SJCRH30 (cell line): Measurements from ENCODE around the gene ALOX15B. TPM values are rescaled to one million over a fixed set of nuclear protein-coding genes. Genes with fewer than 3 reads are reported as not detected.

Experiments
- DNase-seq, 2 experiments: peaks; one replicate each; pipeline ENCODE4 v3.0.0-alpha.2; 2015 to 2020
- H3K27ac ChIP-seq: fragments of 250-450 bp; sonication (Bioruptor Pico); 2 replicates; pipeline ENCODE4 v1.5.1; 2020; ENCODE audit warnings: mild to moderate bottlenecking, moderate library complexity
- H3K27me3 ChIP-seq: fragments of 250-450 bp; sonication (Bioruptor Pico); 2 replicates; pipeline ENCODE4 v1.5.1; 2020; ENCODE audit warnings: mild to moderate bottlenecking, moderate library complexity
- H3K36me3 ChIP-seq: fragments of 250-450 bp; sonication (Bioruptor Pico); 2 replicates; pipeline ENCODE4 v1.5.1; 2020; ENCODE audit warnings: mild to moderate bottlenecking, moderate library complexity
- H3K4me1 ChIP-seq: fragments of 250-450 bp; sonication (Bioruptor Pico); 2 replicates; pipeline ENCODE4 v1.5.1; 2020; ENCODE audit warnings: mild to moderate bottlenecking, moderate library complexity
- H3K4me3 ChIP-seq: fragments of 250-450 bp; sonication (Bioruptor Pico); 2 replicates; pipeline ENCODE4 v1.5.1; 2020; ENCODE audit warnings: mild to moderate bottlenecking, moderate library complexity
- H3K9me3 ChIP-seq: fragments of 250-450 bp; sonication (Bioruptor Pico); replicated peaks from 2 replicates; pipeline ENCODE4 v1.5.1; 2020; ENCODE audit warnings: mild to moderate bottlenecking, moderate library complexity
- total RNA-seq: library from RNA; depleted of rRNA; stranded (reverse); fragments of >200 nt; shearing (Covaris generic); gene quantifications from 2 replicates; pipeline ENCODE4 v1.2.3, GENCODE V29; 2014

ALOX15B gene
- total RNA-seq, 1 experiment from 2014 or later = not detected

GRCh38 chr17:8006836-8007680 lies 31.8 kb upstream of the ALOX15B start:
- H3K27me3 ChIP-seq = no peaks in the 10 kb centered on the region

GRCh38 chr17:8007836-8008235 lies 31.0 kb upstream of the ALOX15B start:
- Histone ChIP-seq H3K4me1 (no peaks in the 10 kb centered on the region), H3K9me3 (no peaks in the 10 kb centered on the region), H3K4me3 (no peak overlapping the region), H3K27me3 (no peaks in the 10 kb centered on the region), H3K27ac (no peak overlapping the region), H3K36me3 (no peaks in the 10 kb centered on the region)
- no peak for DNase-seq

More at GRCh38 chr17:8006836-8007680, 31.8 kb upstream of the ALOX15B start:
- Histone ChIP-seq H3K4me1 (no peaks in the 10 kb centered on the region), H3K9me3 (no peaks in the 10 kb centered on the region), H3K27ac (no peak overlapping the region), H3K4me3 (no peak overlapping the region), H3K36me3 (no peaks in the 10 kb centered on the region)
- no peak for DNase-seq

DNA sequence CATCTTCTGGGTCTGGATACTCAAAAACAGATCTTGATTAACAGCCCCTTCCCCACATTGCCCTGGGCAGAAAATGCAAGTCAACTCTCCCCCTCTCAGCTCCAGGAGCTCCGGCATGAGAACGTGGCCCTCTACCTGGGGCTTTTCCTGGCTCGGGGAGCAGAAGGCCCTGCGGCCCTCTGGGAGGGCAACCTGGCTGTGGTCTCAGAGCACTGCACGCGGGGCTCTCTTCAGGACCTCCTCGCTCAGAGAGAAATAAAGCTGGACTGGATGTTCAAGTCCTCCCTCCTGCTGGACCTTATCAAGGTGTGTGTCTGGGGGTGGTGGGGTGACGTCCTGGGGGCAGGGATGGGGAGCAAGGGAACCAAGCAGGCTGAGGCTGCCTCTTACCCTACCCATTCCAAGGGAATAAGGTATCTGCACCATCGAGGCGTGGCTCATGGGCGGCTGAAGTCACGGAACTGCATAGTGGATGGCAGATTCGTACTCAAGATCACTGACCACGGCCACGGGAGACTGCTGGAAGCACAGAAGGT lies 26.7 kb upstream of the ALOX15B start:
- H3K36me3 ChIP-seq = no peaks in the 10 kb centered on the region
- no peak for DNase-seq
- H3K9me3 ChIP-seq = no peaks in the 10 kb centered on the region
- H3K4me1 ChIP-seq = no peaks in the 10 kb centered on the region
- H3K27ac ChIP-seq = no peak overlapping the region
- H3K27me3 ChIP-seq = no peaks in the 10 kb centered on the region
- no peak overlapping the region for H3K4me3 ChIP-seq

DNA sequence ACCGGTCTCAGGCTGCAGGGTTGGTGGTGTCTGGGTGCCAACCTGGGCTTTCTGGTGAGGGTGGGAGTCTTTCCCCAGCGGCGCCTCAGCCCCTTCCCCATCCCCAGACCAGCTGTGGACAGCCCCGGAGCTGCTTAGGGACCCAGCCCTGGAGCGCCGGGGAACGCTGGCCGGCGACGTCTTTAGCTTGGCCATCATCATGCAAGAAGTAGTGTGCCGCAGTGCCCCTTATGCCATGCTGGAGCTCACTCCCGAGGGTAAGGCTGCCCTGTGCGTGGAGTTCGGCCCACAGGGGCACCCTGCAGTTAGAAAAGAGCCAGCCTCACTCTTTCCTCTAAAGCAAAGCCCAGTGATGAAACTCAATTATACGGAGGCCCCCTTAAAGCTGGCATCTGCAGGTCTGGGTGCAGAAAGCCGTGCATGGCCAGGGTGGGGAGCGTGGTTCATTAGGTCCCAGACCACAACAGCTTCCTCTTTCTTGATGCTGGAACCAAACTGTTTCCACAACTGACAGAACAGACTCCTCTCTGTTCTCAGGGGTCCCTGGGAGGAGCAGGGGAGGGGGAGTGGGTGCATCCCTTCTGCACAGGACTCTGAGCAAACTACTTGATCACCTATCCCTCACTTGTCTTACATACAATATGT lies 25.7 kb upstream of the ALOX15B start:
- no peaks in the 10 kb centered on the region for H3K36me3 ChIP-seq
- H3K4me1 ChIP-seq = no peaks in the 10 kb centered on the region
- no peak for DNase-seq
- no peak overlapping the region for H3K27ac ChIP-seq
- no peak overlapping the region for H3K4me3 ChIP-seq
- no peaks in the 10 kb centered on the region for H3K9me3 ChIP-seq
- no peaks in the 10 kb centered on the region for H3K27me3 ChIP-seq

- Histone ChIP-seq H3K9me3 (no peaks in the 10 kb centered on the region), H3K4me1 (no peaks in the 10 kb centered on the region), H3K4me3 (no peak overlapping the region), H3K36me3 (no peaks in the 10 kb centered on the region), H3K27ac (no peak overlapping the region), H3K27me3 (no peaks in the 10 kb centered on the region)
- no peak for DNase-seq
Measured at GRCh38 chr17:8013731-8014557, 24.9 kb upstream of the ALOX15B start.

GRCh38 chr17:8014558-8014850 lies 24.4 kb upstream of the ALOX15B start:
- Histone ChIP-seq H3K27ac (no peak overlapping the region), H3K4me1 (no peaks in the 10 kb centered on the region), H3K4me3 (no peak overlapping the region), H3K36me3 (no peaks in the 10 kb centered on the region), H3K9me3 (no peaks in the 10 kb centered on the region), H3K27me3 (no peaks in the 10 kb centered on the region)
- DNase-seq = no peak

- Histone ChIP-seq H3K4me1 (no peaks in the 10 kb centered on the region), H3K27me3 (no peaks in the 10 kb centered on the region), H3K4me3 (no peak overlapping the region), H3K27ac (no peak overlapping the region), H3K36me3 (no peaks in the 10 kb centered on the region), H3K9me3 (no peaks in the 10 kb centered on the region)
- DNase-seq = no peak
Measured at GRCh38 chr17:8015236-8015956, 23.5 kb upstream of the ALOX15B start.

- Histone ChIP-seq H3K9me3 (no peaks in the 10 kb centered on the region), H3K27me3 (no peaks in the 10 kb centered on the region), H3K36me3 (no peaks in the 10 kb centered on the region), H3K27ac (no peak overlapping the region), H3K4me1 (no peaks in the 10 kb centered on the region), H3K4me3 (no peak overlapping the region)
- no peak for DNase-seq
Measured at GRCh38 chr17:8015957-8016631, 22.8 kb upstream of the ALOX15B start.

- H3K4me3 ChIP-seq = no peak overlapping the region
- no peaks in the 10 kb centered on the region for H3K36me3 ChIP-seq
- H3K27me3 ChIP-seq = no peaks in the 10 kb centered on the region
- DNase-seq = peak in 1 of 2 experiments; percentile 20
- no peaks in the 10 kb centered on the region for H3K9me3 ChIP-seq
- no peak overlapping the region for H3K27ac ChIP-seq
- H3K4me1 ChIP-seq = no peaks in the 10 kb centered on the region
Measured at GRCh38 chr17:8016632-8017424, 22.0 kb upstream of the ALOX15B start.

GRCh38 chr17:8018436-8018835 lies 20.4 kb upstream of the ALOX15B start:
- no peak overlapping the region for H3K27ac ChIP-seq
- H3K9me3 ChIP-seq = no peaks in the 10 kb centered on the region
- H3K4me3 ChIP-seq = no peak overlapping the region
- no peaks in the 10 kb centered on the region for H3K27me3 ChIP-seq
- no peaks in the 10 kb centered on the region for H3K36me3 ChIP-seq
- DNase-seq = no peak
- H3K4me1 ChIP-seq = no peaks in the 10 kb centered on the region

DNA sequence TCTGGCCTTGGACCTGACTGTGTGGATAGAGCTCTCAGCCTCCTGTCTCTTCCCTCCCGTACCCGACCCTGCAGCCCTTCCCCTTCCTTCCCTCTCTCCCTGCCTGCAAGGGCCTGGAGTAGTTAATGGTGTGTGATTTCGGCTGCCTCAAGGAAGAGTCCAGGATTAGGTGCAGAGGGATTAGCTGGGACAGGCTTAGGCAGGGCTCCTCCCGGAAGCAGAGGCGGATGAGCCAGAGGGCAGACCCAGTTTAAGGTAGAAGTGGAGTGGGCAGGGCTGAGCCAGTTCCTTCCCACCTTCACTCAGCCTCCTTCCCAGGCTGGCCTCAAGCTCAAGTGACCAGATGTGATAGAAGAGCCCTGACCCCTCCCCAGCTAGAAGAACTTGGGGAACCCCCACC lies 19.7 kb upstream of the ALOX15B start:
- H3K9me3 ChIP-seq = no peaks in the 10 kb centered on the region
- no peak overlapping the region for H3K27ac ChIP-seq
- no peaks in the 10 kb centered on the region for H3K4me1 ChIP-seq
- no peaks in the 10 kb centered on the region for H3K27me3 ChIP-seq
- no peak overlapping the region for H3K4me3 ChIP-seq
- DNase-seq = no peak
- no peaks in the 10 kb centered on the region for H3K36me3 ChIP-seq

- Histone ChIP-seq H3K27me3 (no peaks in the 10 kb centered on the region), H3K36me3 (no peaks in the 10 kb centered on the region), H3K9me3 (no peaks in the 10 kb centered on the region), H3K4me3 (no peak overlapping the region), H3K27ac (no peak overlapping the region), H3K4me1 (peaks cover 4% of the 10 kb centered on the region; the same call in 1 of the 2 replicates)
- DNase-seq = no peak
Measured at GRCh38 chr17:8019665-8020650, 18.9 kb upstream of the ALOX15B start.
